ENCODE results near the gene EXOC3L2.

EXOC3L2 gene

GRCh38 chr19:45245334-45245787 is at the start of gene EXOC3L2:
TSS of gene EXOC3L2 (minus strand) at chr19:45245407. CDS start at chr19:45239045, 6,362 bp downstream.
- no peak within 1 kb of the TSS for H3K4me3 Mint-ChIP-seq
- no peak for DNase-seq (ENCODE audit: low spot score in 2 of 2)
- H3K36me3 Mint-ChIP-seq (ENCODE audit: insufficient read depth) = peaks cover 2% of the 10 kb centered on the region
- peaks cover 6% of the 10 kb centered on the region for H3K4me1 Mint-ChIP-seq
- ATAC-seq (replicated peaks; ENCODE audit: extremely low read depth, poor library complexity, severe bottlenecking) = no peak
- H3K27ac Mint-ChIP-seq (ENCODE audit: low read depth) = peak within 1 kb of the TSS; percentile 36
- no peaks in the 10 kb centered on the region for H3K9me3 Mint-ChIP-seq
- H3K27me3 Mint-ChIP-seq = peaks cover 19% of the 10 kb centered on the region

GRCh38 chr19:45294291-45295029 is 49.3 kb upstream of the EXOC3L2 start:
- Mint-ChIP-seq H3K36me3 (ENCODE audit: insufficient read depth) (peaks cover 21% of the 10 kb centered on the region), H3K9me3 (no peaks in the 10 kb centered on the region), H3K4me1 (no peaks in the 10 kb centered on the region), H3K27me3 (no peaks in the 10 kb centered on the region), H3K27ac (ENCODE audit: low read depth) (no peak overlapping the region), H3K4me3 (no peak overlapping the region)
- ATAC-seq (replicated peaks; ENCODE audit: extremely low read depth, poor library complexity, severe bottlenecking) (no peak), DNase-seq (ENCODE audit: low spot score in 2 of 2) (no peak)

GRCh38 chr19:45293682-45294081 is 48.5 kb upstream of the EXOC3L2 start:
- Mint-ChIP-seq H3K36me3 (ENCODE audit: insufficient read depth) (peaks cover 24% of the 10 kb centered on the region), H3K9me3 (no peaks in the 10 kb centered on the region), H3K27ac (ENCODE audit: low read depth) (no peak overlapping the region), H3K27me3 (no peaks in the 10 kb centered on the region), H3K4me1 (no peaks in the 10 kb centered on the region), H3K4me3 (no peak overlapping the region)
- no peak for ATAC-seq (replicated peaks; ENCODE audit: extremely low read depth, poor library complexity, severe bottlenecking)
- no peak for DNase-seq (ENCODE audit: low spot score in 2 of 2)

- Mint-ChIP-seq H3K27me3 (no peaks in the 10 kb centered on the region), H3K9me3 (no peaks in the 10 kb centered on the region), H3K4me1 (no peaks in the 10 kb centered on the region), H3K36me3 (ENCODE audit: insufficient read depth) (peaks cover 21% of the 10 kb centered on the region), H3K4me3 (no peak overlapping the region), H3K27ac (ENCODE audit: low read depth) (no peak overlapping the region)
- ATAC-seq (replicated peaks; ENCODE audit: extremely low read depth, poor library complexity, severe bottlenecking) (no peak), DNase-seq (ENCODE audit: low spot score in 2 of 2) (no peak)
Measured at GRCh38 chr19:45291834-45292233, 46.6 kb upstream of the EXOC3L2 start.

GRCh38 chr19:45290381-45290931 is 45.2 kb upstream of the EXOC3L2 start:
- no peaks in the 10 kb centered on the region for H3K27me3 Mint-ChIP-seq
- H3K36me3 Mint-ChIP-seq (ENCODE audit: insufficient read depth) = peaks cover 29% of the 10 kb centered on the region
- no peak for DNase-seq (ENCODE audit: low spot score in 2 of 2)
- no peaks in the 10 kb centered on the region for H3K9me3 Mint-ChIP-seq
- no peak for ATAC-seq (replicated peaks; ENCODE audit: extremely low read depth, poor library complexity, severe bottlenecking)
- H3K4me3 Mint-ChIP-seq = no peak overlapping the region
- H3K27ac Mint-ChIP-seq (ENCODE audit: low read depth) = no peak overlapping the region
- H3K4me1 Mint-ChIP-seq = no peaks in the 10 kb centered on the region

- no peak overlapping the region for H3K4me3 Mint-ChIP-seq
- ATAC-seq (replicated peaks; ENCODE audit: extremely low read depth, poor library complexity, severe bottlenecking) = no peak
- H3K36me3 Mint-ChIP-seq (ENCODE audit: insufficient read depth) = peaks cover 34% of the 10 kb centered on the region
- no peaks in the 10 kb centered on the region for H3K27me3 Mint-ChIP-seq
- no peak for DNase-seq (ENCODE audit: low spot score in 2 of 2)
- H3K9me3 Mint-ChIP-seq = no peaks in the 10 kb centered on the region
- no peaks in the 10 kb centered on the region for H3K4me1 Mint-ChIP-seq
- H3K27ac Mint-ChIP-seq (ENCODE audit: low read depth) = peak overlapping the region; percentile 13
Measured at GRCh38 chr19:45283443-45284033, 38.3 kb upstream of the EXOC3L2 start.

GRCh38 chr19:45280471-45280961 is 35.3 kb upstream of the EXOC3L2 start:
- Mint-ChIP-seq H3K27ac (ENCODE audit: low read depth) (peak overlapping the region; percentile 46), H3K36me3 (ENCODE audit: insufficient read depth) (peaks cover 27% of the 10 kb centered on the region), H3K9me3 (no peaks in the 10 kb centered on the region), H3K27me3 (no peaks in the 10 kb centered on the region), H3K4me1 (no peaks in the 10 kb centered on the region), H3K4me3 (no peak overlapping the region)
- no peak for DNase-seq (ENCODE audit: low spot score in 2 of 2)
- ATAC-seq (replicated peaks; ENCODE audit: extremely low read depth, poor library complexity, severe bottlenecking) = no peak

- Mint-ChIP-seq H3K4me3 (no peak overlapping the region), H3K27ac (ENCODE audit: low read depth) (peak overlapping the region; percentile 46), H3K4me1 (no peaks in the 10 kb centered on the region), H3K36me3 (ENCODE audit: insufficient read depth) (peaks cover 33% of the 10 kb centered on the region), H3K27me3 (no peaks in the 10 kb centered on the region), H3K9me3 (no peaks in the 10 kb centered on the region)
- no peak for ATAC-seq (replicated peaks; ENCODE audit: extremely low read depth, poor library complexity, severe bottlenecking)
- DNase-seq (ENCODE audit: low spot score in 2 of 2) = no peak
Measured at GRCh38 chr19:45279587-45280192, 34.5 kb upstream of the EXOC3L2 start.

- H3K36me3 Mint-ChIP-seq (ENCODE audit: insufficient read depth) = peaks cover 36% of the 10 kb centered on the region
- ATAC-seq (replicated peaks; ENCODE audit: extremely low read depth, poor library complexity, severe bottlenecking) = no peak
- no peaks in the 10 kb centered on the region for H3K27me3 Mint-ChIP-seq
Measured at GRCh38 chr19:45278087-45278486, 32.9 kb upstream of the EXOC3L2 start.

GRCh38 chr19:45276284-45276687 is 31.1 kb upstream of the EXOC3L2 start:
- H3K27ac Mint-ChIP-seq (ENCODE audit: low read depth) = no peak overlapping the region
- no peaks in the 10 kb centered on the region for H3K9me3 Mint-ChIP-seq
- peaks cover 42% of the 10 kb centered on the region for H3K36me3 Mint-ChIP-seq (ENCODE audit: insufficient read depth)

More at GRCh38 chr19:45278087-45278486, 32.9 kb upstream of the EXOC3L2 start:
- Mint-ChIP-seq H3K4me1 (no peaks in the 10 kb centered on the region), H3K9me3 (no peaks in the 10 kb centered on the region), H3K27ac (ENCODE audit: low read depth) (no peak overlapping the region), H3K4me3 (no peak overlapping the region)
- DNase-seq (ENCODE audit: low spot score in 2 of 2) = no peak

GRCh38 chr19:45275370-45275971 is 30.3 kb upstream of the EXOC3L2 start:
- no peak for DNase-seq (ENCODE audit: low spot score in 2 of 2)

More at GRCh38 chr19:45276284-45276687, 31.1 kb upstream of the EXOC3L2 start:
- DNase-seq (ENCODE audit: low spot score in 2 of 2) = no peak
- H3K4me3 Mint-ChIP-seq = no peak overlapping the region
- no peak for ATAC-seq (replicated peaks; ENCODE audit: extremely low read depth, poor library complexity, severe bottlenecking)
- peaks cover 5% of the 10 kb centered on the region for H3K4me1 Mint-ChIP-seq
- no peaks in the 10 kb centered on the region for H3K27me3 Mint-ChIP-seq

GRCh38 chr19:45273521-45273855 is 28.3 kb upstream of the EXOC3L2 start:
- Mint-ChIP-seq H3K27ac (ENCODE audit: low read depth) (no peak overlapping the region), H3K36me3 (ENCODE audit: insufficient read depth) (peaks cover 36% of the 10 kb centered on the region), H3K4me1 (peaks cover 5% of the 10 kb centered on the region), H3K9me3 (no peaks in the 10 kb centered on the region), H3K27me3 (no peaks in the 10 kb centered on the region), H3K4me3 (no peak overlapping the region)
- ATAC-seq (replicated peaks; ENCODE audit: extremely low read depth, poor library complexity, severe bottlenecking) (no peak), DNase-seq (ENCODE audit: low spot score in 2 of 2) (no peak)

More at GRCh38 chr19:45275370-45275971, 30.3 kb upstream of the EXOC3L2 start:
- H3K4me1 Mint-ChIP-seq = peaks cover 5% of the 10 kb centered on the region
- peaks cover 40% of the 10 kb centered on the region for H3K36me3 Mint-ChIP-seq (ENCODE audit: insufficient read depth)
- no peak for ATAC-seq (replicated peaks; ENCODE audit: extremely low read depth, poor library complexity, severe bottlenecking)
- no peak overlapping the region for H3K4me3 Mint-ChIP-seq
- no peaks in the 10 kb centered on the region for H3K9me3 Mint-ChIP-seq
- no peak overlapping the region for H3K27ac Mint-ChIP-seq (ENCODE audit: low read depth)
- H3K27me3 Mint-ChIP-seq = no peaks in the 10 kb centered on the region
